ENCODE measurements around the gene TRAIP.

GRCh38 chr3:49873623-49874022 is 17.3 kb upstream of the TRAIP start:
- TF ChIP-seq POLR2AphosphoS5 (IDR thresholded peaks at IDR 0.05) (no peak), CTCF (IDR thresholded peaks at IDR 0.05; ENCODE audit: poor library complexity, severe bottlenecking) (no peak), EP300 (conservative IDR thresholded peaks at IDR 0.05; ENCODE audit: poor library complexity, severe bottlenecking) (no peak), EZH2 (IDR thresholded peaks at IDR 0.05; ENCODE audit: borderline replicate concordance, insufficient read depth, low read length, poor library complexity, severe bottlenecking) (no peak), SMC3 (conservative IDR thresholded peaks at IDR 0.05; ENCODE audit: poor library complexity) (no peak), MXI1 (conservative IDR thresholded peaks at IDR 0.05; ENCODE audit: poor library complexity, severe bottlenecking) (no peak), TAF1 (IDR thresholded peaks at IDR 0.05; ENCODE audit: low read depth) (no peak), RAD21 (conservative IDR thresholded peaks at IDR 0.05) (no peak), REST (IDR thresholded peaks at IDR 0.05; ENCODE audit: borderline replicate concordance) (no peak)
